ENCODE measurements around the gene CACNA1H.

Gene CACNA1H

GRCh38 chr16:1159325-1159972 is 6.5 kb downstream of the CACNA1H start:
- no peak for DNase-seq

- DNase-seq = no peak
These were observed 7.3 kb downstream of the CACNA1H start for GRCh38 chr16:1159973-1160772.

- DNase-seq = no peak
These were observed 8.0 kb downstream of the CACNA1H start for GRCh38 chr16:1160773-1161348.

GRCh38 chr16:1162701-1163566 is 10.0 kb downstream of the CACNA1H start:
- DNase-seq = no peak

GRCh38 chr16:1163567-1164055 is 10.7 kb downstream of the CACNA1H start:
- DNase-seq = no peak

- no peak for DNase-seq
These were observed 11.5 kb downstream of the CACNA1H start for GRCh38 chr16:1164382-1164781.

GRCh38 chr16:1164975-1165374 is 12.1 kb downstream of the CACNA1H start:
- no peak for DNase-seq

- no peak for DNase-seq
These were observed 12.6 kb downstream of the CACNA1H start for GRCh38 chr16:1165511-1165910.

GRCh38 chr16:1167276-1168107 is 14.6 kb downstream of the CACNA1H start:
- DNase-seq = no peak

GRCh38 chr16:1168837-1169236 is 15.9 kb downstream of the CACNA1H start:
- DNase-seq = no peak

- no peak for DNase-seq
These were observed 16.6 kb downstream of the CACNA1H start for GRCh38 chr16:1169285-1170075.

- DNase-seq = no peak
These were observed 17.1 kb downstream of the CACNA1H start for GRCh38 chr16:1170076-1170418.

- no peak for DNase-seq
These were observed 18.1 kb downstream of the CACNA1H start for GRCh38 chr16:1171001-1171400.

GRCh38 chr16:1171854-1172428 is 19.0 kb downstream of the CACNA1H start:
- no peak for DNase-seq

- DNase-seq = no peak
These were observed 19.7 kb downstream of the CACNA1H start for GRCh38 chr16:1172651-1173050.

GRCh38 chr16:1173788-1174451 is 21.0 kb downstream of the CACNA1H start:
- DNase-seq = no peak

GRCh38 chr16:1174477-1175357 is 21.8 kb downstream of the CACNA1H start:
- DNase-seq = no peak

- no peak for DNase-seq
These were observed 22.8 kb downstream of the CACNA1H start for GRCh38 chr16:1175566-1176279.

Data from NCI-H510A (cell line).